ENCODE measurements around the gene PROX2.

DNA sequence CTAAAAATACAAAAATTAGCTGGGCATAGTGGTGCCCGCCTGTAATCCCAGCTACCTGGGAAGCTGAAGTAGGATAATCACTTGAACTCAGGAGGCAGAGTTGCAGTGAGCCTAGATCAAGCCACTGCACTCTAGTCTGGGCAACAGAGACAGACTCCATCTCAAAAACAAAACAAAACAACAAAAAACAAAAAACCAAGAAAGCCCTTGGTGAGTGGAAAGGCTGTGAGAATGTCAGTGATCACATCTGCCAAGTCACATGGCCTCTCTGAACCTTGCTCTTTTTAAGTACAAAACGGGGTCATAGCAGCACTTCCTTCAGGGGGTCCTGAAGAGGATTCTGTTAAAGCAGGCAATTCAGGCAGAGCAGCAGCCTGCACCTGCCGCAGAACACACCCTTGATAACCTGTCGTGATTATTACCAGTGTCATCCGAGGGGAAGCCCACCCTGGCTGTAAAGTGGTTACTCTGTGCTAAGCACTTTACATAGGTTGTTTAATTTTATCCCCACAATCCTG, 37.5 kb upstream of the PROX2 start:
- TF ChIP-seq, protein P1, sequence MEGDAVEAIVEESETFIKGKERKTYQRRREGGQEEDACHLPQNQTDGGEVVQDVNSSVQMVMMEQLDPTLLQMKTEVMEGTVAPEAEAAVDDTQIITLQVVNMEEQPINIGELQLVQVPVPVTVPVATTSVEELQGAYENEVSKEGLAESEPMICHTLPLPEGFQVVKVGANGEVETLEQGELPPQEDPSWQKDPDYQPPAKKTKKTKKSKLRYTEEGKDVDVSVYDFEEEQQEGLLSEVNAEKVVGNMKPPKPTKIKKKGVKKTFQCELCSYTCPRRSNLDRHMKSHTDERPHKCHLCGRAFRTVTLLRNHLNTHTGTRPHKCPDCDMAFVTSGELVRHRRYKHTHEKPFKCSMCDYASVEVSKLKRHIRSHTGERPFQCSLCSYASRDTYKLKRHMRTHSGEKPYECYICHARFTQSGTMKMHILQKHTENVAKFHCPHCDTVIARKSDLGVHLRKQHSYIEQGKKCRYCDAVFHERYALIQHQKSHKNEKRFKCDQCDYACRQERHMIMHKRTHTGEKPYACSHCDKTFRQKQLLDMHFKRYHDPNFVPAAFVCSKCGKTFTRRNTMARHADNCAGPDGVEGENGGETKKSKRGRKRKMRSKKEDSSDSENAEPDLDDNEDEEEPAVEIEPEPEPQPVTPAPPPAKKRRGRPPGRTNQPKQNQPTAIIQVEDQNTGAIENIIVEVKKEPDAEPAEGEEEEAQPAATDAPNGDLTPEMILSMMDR (IDR thresholded peaks at IDR 0.05): no peak
- no peak for TF ChIP-seq POLR2A (IDR thresholded peaks at IDR 0.05)
